Measurements from ENCODE around the gene ATP8A1.

Gene ATP8A1

DNA sequence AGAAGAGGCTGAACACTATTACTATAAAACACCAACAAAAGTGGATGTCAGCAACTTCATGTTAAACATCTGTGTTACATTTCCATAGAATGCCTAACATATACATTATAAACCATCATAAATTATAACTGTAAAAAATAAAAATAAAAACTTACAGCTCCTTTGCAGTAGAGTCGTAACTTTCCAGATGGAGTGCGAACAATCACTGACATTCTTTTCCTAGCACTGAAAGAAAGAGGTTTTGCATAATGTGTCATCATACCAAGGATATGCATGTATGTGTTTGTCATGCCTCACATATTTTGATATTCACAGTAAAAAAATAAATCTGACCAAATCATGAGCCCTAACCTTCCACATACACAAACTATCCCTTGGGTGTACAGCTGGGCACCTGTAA is 113.1 kb downstream of the ATP8A1 start:
- Histone ChIP-seq H3K27ac (no peak overlapping the region), H3K36me3 (replicated peaks) (no peaks in the 10 kb centered on the region), H3K27me3 (replicated peaks) (no peaks in the 10 kb centered on the region), H3K4me3 (ENCODE audit: low read depth, low read length) (no peak overlapping the region)
- no peak for DNase-seq
- TF ChIP-seq, protein P1, sequence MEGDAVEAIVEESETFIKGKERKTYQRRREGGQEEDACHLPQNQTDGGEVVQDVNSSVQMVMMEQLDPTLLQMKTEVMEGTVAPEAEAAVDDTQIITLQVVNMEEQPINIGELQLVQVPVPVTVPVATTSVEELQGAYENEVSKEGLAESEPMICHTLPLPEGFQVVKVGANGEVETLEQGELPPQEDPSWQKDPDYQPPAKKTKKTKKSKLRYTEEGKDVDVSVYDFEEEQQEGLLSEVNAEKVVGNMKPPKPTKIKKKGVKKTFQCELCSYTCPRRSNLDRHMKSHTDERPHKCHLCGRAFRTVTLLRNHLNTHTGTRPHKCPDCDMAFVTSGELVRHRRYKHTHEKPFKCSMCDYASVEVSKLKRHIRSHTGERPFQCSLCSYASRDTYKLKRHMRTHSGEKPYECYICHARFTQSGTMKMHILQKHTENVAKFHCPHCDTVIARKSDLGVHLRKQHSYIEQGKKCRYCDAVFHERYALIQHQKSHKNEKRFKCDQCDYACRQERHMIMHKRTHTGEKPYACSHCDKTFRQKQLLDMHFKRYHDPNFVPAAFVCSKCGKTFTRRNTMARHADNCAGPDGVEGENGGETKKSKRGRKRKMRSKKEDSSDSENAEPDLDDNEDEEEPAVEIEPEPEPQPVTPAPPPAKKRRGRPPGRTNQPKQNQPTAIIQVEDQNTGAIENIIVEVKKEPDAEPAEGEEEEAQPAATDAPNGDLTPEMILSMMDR (IDR thresholded peaks at IDR 0.05; ENCODE audit: low read depth, low read length, missing control alignments) = no peak
- in situ Hi-C loops (cut with HindIII; ENCODE audit: low pct_ligation_motif_present, low sequenced_read_pairs) = no loop called here

GRCh38 chr4:42543126-42543525 is 113.8 kb downstream of the ATP8A1 start:
- H3K27ac ChIP-seq = no peak overlapping the region
- TF ChIP-seq, protein P1 (IDR thresholded peaks at IDR 0.05; ENCODE audit: low read depth, low read length, missing control alignments) = no peak
- in situ Hi-C loops (cut with HindIII; ENCODE audit: low pct_ligation_motif_present, low sequenced_read_pairs) = no loop called here

DNA sequence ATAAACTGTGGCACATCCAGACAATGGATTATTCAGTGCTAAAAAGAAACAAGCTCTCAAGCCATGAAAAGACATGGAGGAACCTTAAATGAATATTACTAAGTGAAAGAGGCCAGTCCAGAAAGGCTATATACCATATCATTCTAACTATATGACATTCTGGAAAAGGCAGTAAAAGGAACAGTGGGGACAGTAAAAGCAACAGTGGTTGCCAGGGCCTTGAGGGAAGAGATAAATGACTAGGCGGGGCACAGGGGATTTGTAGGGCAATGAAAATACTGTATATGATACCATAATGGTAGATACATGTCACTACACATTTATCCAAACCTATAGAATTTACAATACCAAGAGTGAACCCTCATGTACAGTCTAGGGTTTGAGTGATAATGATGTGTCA is 115.3 kb downstream of the ATP8A1 start:
- H3K4me3 ChIP-seq (ENCODE audit: low read depth, low read length) = no peak overlapping the region
- H3K36me3 ChIP-seq (replicated peaks) = no peaks in the 10 kb centered on the region
- in situ Hi-C loops (cut with HindIII; ENCODE audit: low pct_ligation_motif_present, low sequenced_read_pairs) = no loop called here
- no peak overlapping the region for H3K27ac ChIP-seq
- no peak for DNase-seq
- TF ChIP-seq, protein P1 (IDR thresholded peaks at IDR 0.05; ENCODE audit: low read depth, low read length, missing control alignments) = no peak
- no peaks in the 10 kb centered on the region for H3K27me3 ChIP-seq (replicated peaks)

More at GRCh38 chr4:42543126-42543525, 113.8 kb downstream of the ATP8A1 start:
- H3K36me3 ChIP-seq (replicated peaks) = no peaks in the 10 kb centered on the region
- no peak overlapping the region for H3K4me3 ChIP-seq (ENCODE audit: low read depth, low read length)
- H3K27me3 ChIP-seq (replicated peaks) = no peaks in the 10 kb centered on the region
- DNase-seq = no peak

- Histone ChIP-seq H3K27me3 (replicated peaks) (no peaks in the 10 kb centered on the region), H3K27ac (no peak overlapping the region), H3K4me3 (ENCODE audit: low read depth, low read length) (no peak overlapping the region), H3K36me3 (replicated peaks) (no peaks in the 10 kb centered on the region)
- TF ChIP-seq, protein P1 (IDR thresholded peaks at IDR 0.05; ENCODE audit: low read depth, low read length, missing control alignments) = no peak
- in situ Hi-C loops (cut with HindIII; ENCODE audit: low pct_ligation_motif_present, low sequenced_read_pairs) = no loop called here
- DNase-seq = no peak
Observed at GRCh38 chr4:42533042-42533441, 123.9 kb downstream of the ATP8A1 start.

DNA sequence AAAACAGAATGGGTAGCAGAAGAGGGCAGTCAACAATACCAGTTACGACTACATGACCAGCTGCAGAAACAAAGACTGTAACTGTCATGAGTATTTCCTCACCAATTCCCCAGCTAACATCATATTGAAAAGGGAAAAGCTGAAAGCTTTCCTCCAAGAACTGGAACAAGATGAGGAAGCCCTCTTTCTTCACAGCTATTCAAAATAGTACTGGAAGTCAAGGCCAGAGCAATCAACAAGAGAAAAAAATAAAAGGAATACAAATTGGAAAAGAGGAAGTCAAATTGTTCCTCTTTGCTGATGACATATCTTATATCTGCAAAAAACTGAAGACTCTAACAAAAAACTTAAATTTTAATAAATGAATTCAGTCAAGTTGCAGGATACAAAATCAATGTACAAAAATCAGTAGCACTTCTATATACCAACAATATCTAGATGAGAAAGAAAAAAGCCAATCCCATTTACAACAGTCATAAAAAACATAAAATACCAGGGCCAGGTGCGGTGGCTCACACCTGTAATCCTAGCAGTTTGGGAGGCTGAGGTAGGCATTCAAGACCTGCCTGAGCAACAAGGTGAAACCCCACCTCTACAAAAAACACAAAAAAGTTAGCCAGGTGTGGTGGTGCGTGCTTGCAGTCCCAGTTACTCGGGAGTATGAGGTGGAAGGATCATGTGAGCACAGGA is 125.4 kb downstream of the ATP8A1 start:
- no peak overlapping the region for H3K27ac ChIP-seq
- TF ChIP-seq, protein P1 (IDR thresholded peaks at IDR 0.05; ENCODE audit: low read depth, low read length, missing control alignments) = no peak
- in situ Hi-C loops (cut with HindIII; ENCODE audit: low pct_ligation_motif_present, low sequenced_read_pairs) = no loop called here

More for the DNA sequence above, 125.4 kb downstream of the ATP8A1 start:
- DNase-seq = no peak
- H3K4me3 ChIP-seq (ENCODE audit: low read depth, low read length) = no peak overlapping the region
- H3K27me3 ChIP-seq (replicated peaks) = no peaks in the 10 kb centered on the region
- H3K36me3 ChIP-seq (replicated peaks) = no peaks in the 10 kb centered on the region
